ENCODE results near the gene CD5L.

GRCh38 chr1:157868654-157869053, 27.0 kb upstream of the CD5L start:
- TF ChIP-seq CTCF (IDR thresholded peaks at IDR 0.05) (no peak), POLR2A (IDR thresholded peaks at IDR 0.05) (no peak)
